K562 (cell line): ENCODE results near the gene ACER1. TPM values are rescaled to one million over a fixed set of nuclear protein-coding genes. Genes with fewer than 3 reads are reported as not detected.

Source experiments
- BACH1 ChIP-seq: fragments of 200-800 bp; sonication (Bioruptor generic); IDR thresholded peaks from 2 replicates; pipeline ENCODE4 v1.6.1; 2016; ENCODE audit warnings: missing genetic modification characterization, missing compliant biosample characterization
- EGR1 ChIP-seq: fragments of 450-650 bp; conservative IDR thresholded peaks from 2 replicates; pipeline ENCODE4 v1.6.1; 2017; ENCODE audit warnings: mild to moderate bottlenecking
- ELF1 ChIP-seq: fragments of 200-800 bp; sonication (Bioruptor generic); IDR thresholded peaks from 2 replicates; pipeline ENCODE4 v1.6.1; 2016; ENCODE audit warnings: missing genetic modification characterization, missing compliant biosample characterization
- FOXK2 ChIP-seq, 2 experiments: fragments of 450-650 bp; IDR thresholded peaks in 1 of 2; conservative IDR thresholded peaks in 1 of 2; 2 replicates each; pipeline ENCODE4 v1.6.1; 2016; ENCODE audit warnings: low read depth in 2 of 2, mild to moderate bottlenecking in 1 of 2
- HDAC2 ChIP-seq: fragments of 450-650 bp; IDR thresholded peaks from 2 replicates; pipeline ENCODE4 v1.6.1; 2016; ENCODE audit warnings: mild to moderate bottlenecking
- HMGN3 ChIP-seq: IDR thresholded peaks from 2 replicates; pipeline ENCODE4 v1.6.1; 2011; ENCODE audit warnings: borderline replicate concordance, low read depth, mild to moderate bottlenecking, mixed read lengths, low read length; ENCODE audit not compliant: insufficient read length; ENCODE audit errors: extremely low read depth
- ILK ChIP-seq: fragments of 450-650 bp; IDR thresholded peaks from 2 replicates; pipeline ENCODE4 v1.6.1; 2016; ENCODE audit warnings: missing genetic modification characterization, low read depth, mild to moderate bottlenecking, missing compliant biosample characterization, moderate library complexity, borderline replicate concordance
- L3MBTL2 ChIP-seq: fragments of 450-650 bp; IDR thresholded peaks from 2 replicates; pipeline ENCODE4 v1.6.1; 2016; ENCODE audit warnings: mild to moderate bottlenecking, moderate library complexity
- LEF1 ChIP-seq: fragments of 450-650 bp; IDR thresholded peaks from 2 replicates; pipeline ENCODE4 v1.6.1; 2016; ENCODE audit warnings: mild to moderate bottlenecking
- MECOM ChIP-seq: fragments of 250-450 bp; sonication (Bioruptor Pico); IDR thresholded peaks from 2 replicates; pipeline ENCODE4 v1.8.0; 2022; ENCODE audit warnings: inconsistent platforms
- MEIS2 ChIP-seq: fragments of 450-650 bp; IDR thresholded peaks from 2 replicates; pipeline ENCODE4 v1.6.1; 2014; ENCODE audit warnings: mild to moderate bottlenecking; ENCODE audit not compliant: partially characterized antibody
- MTF1 ChIP-seq: fragments of 250-450 bp; sonication (Bioruptor Pico); IDR thresholded peaks from 2 replicates; pipeline ENCODE4 v1.9.0; 2021; ENCODE audit warnings: moderate library complexity, mild to moderate bottlenecking, inconsistent platforms, borderline replicate concordance
- MYBL2 ChIP-seq, 2 experiments: fragments of 450-650 bp in 1 of 2; sonication (generic) in 1 of 2; formaldehyde crosslinking in 1 of 2; IDR thresholded peaks; 2 replicates each; pipeline versions ENCODE4 v1.6.1 to v1.8.1; 2017 to 2022; ENCODE audit warnings: borderline replicate concordance in 1 of 2, inconsistent platforms in 1 of 2, low read depth in 1 of 2, mild to moderate bottlenecking in 1 of 2, missing genetic modification reagents in 1 of 2, moderate library complexity in 1 of 2
- NFIX ChIP-seq: fragments of 250-450 bp; sonication (Bioruptor Pico); IDR thresholded peaks from 2 replicates; pipeline ENCODE4 v1.4.0; 2020; ENCODE audit warnings: low read depth, mild to moderate bottlenecking, moderate library complexity
- OTX1 ChIP-seq: fragments of 450-650 bp; formaldehyde crosslinking; IDR thresholded peaks from 2 replicates; pipeline ENCODE4 v1.4.0; 2022; ENCODE audit warnings: mild to moderate bottlenecking
- PKNOX1 ChIP-seq: fragments of 450-650 bp; IDR thresholded peaks from 2 replicates; pipeline ENCODE4 v1.6.1; 2016
- POLR2G ChIP-seq: fragments of 200-400 bp; formaldehyde crosslinking; IDR thresholded peaks from 2 replicates; pipeline ENCODE4 v1.6.1; 2017; ENCODE audit warnings: low read depth, mild to moderate bottlenecking, antibody characterized with exemption, low read length, moderate library complexity
- TBL1XR1 ChIP-seq, 2 experiments: IDR thresholded peaks; 2 replicates each; pipeline ENCODE4 v1.6.1; 2012; ENCODE audit warnings: improper control_type of control experiment in 2 of 2, low read length in 2 of 2, mild to moderate bottlenecking in 1 of 2
- UBTF ChIP-seq, 2 experiments: IDR thresholded peaks; 2 replicates each; pipeline ENCODE4 v1.6.1; 2012; ENCODE audit warnings: improper control_type of control experiment in 2 of 2, low read depth in 2 of 2, low read length in 2 of 2, borderline replicate concordance in 1 of 2
- ZNF395 ChIP-seq: fragments of 200-800 bp; sonication (Bioruptor generic); IDR thresholded peaks from 2 replicates; pipeline ENCODE4 v1.6.1; 2017; ENCODE audit warnings: missing genetic modification characterization, missing compliant biosample characterization
- ZNF512 ChIP-seq: IDR thresholded peaks from 2 replicates; pipeline ENCODE4 v1.6.1; 2016; ENCODE audit warnings: missing genetic modification characterization, missing compliant biosample characterization
- polyA plus RNA-seq, 8 experiments: library from polyadenylated mRNA; depleted of rRNA in 4 of 8; stranded (reverse) in 5 of 8; unstranded in 3 of 8; fragments of >200 nt; fragmentation: Nextera tagmentation in 2 of 8; fragmentation: Illumina TruSeq in 1 of 8; extraction: Ambion mirVana in 2 of 8; extraction: Trizol in 1 of 8; gene quantifications; 2 replicates each; pipeline versions ENCODE4 v1.2.1 to v1.2.3, GENCODE V29; 2011 to 2014; ENCODE audit warnings: inconsistent platforms in 1 of 8, missing spikeins in 1 of 8
- total RNA-seq, 7 experiments: library from RNA; depleted of rRNA in 6 of 7; stranded (reverse); fragments of >200 nt in 6 of 7; fragmentation: Illumina TruSeq in 2 of 7; extraction: Trizol in 2 of 7; gene quantifications; 2 replicates each; pipeline versions ENCODE4 v1.2.1 to v1.2.3, GENCODE V29; 2011 to 2021; ENCODE audit warnings: low replicate concordance in 1 of 7

ACER1 gene
- total and polyA plus RNA-seq, 9 of the 15 experiments (the other 6 are each of a cell fraction or from before 2014, with no cell fraction given) = not detected

GRCh38 chr19:6271721-6272410, 61.5 kb downstream of the ACER1 start (continued):
- TF ChIP-seq POLR2G (peak; percentile 63), OTX1 (CRISPR knock-in tag) (no peak), FOXK2 (conservative IDR thresholded peaks at IDR 0.05 in 1 of 2, IDR thresholded peaks at IDR 0.05 in 1 of 2; ENCODE audit: low read depth in 2 of 2) (peak in 1 of 2 experiments; percentile 36; a peak in 1 of 4 replicates), MYBL2 (IDR thresholded peaks at IDR 0.05; ENCODE audit: low read depth) (no peak), MYBL2 (CRISPR knock-in tag; IDR thresholded peaks at IDR 0.05; ENCODE audit: borderline replicate concordance) (no peak), TBL1XR1 (IDR thresholded peaks at IDR 0.05; ENCODE audit: low read length in 2 of 2) (0 out of 4 replicates have a peak, but pooled peaks of 1 of the 2 experiments have one; percentile 12), UBTF (IDR thresholded peaks at IDR 0.05; ENCODE audit: borderline replicate concordance in 1 of 2, low read depth in 2 of 2, low read length in 2 of 2) (no peak), LEF1 (peak; percentile 76), BACH1 (tag) (no peak), MTF1 (CRISPR knock-in tag) (no peak), EGR1 (peak; percentile 66), HDAC2 (peak; percentile 68; the same call in 1 of the 2 replicates), L3MBTL2 (peak; percentile 59), PKNOX1 (peak; percentile 37), ZNF395 (CRISPR knock-in tag) (0 out of 2 replicates have a peak, but pooled peaks have one; percentile 0), MECOM (no peak), ZNF512 (tag) (no peak), MEIS2 (peak; percentile 12), NFIX (CRISPR knock-in tag) (no peak), ELF1 (0 out of 2 replicates have a peak, but pooled peaks have one; percentile 35), ILK (tag) (no peak), HMGN3 (peak; percentile 69)
